Neural crest cell (in vitro differentiated cells): ENCODE results near the gene PXDN. TPM values are rescaled to one million over a fixed set of nuclear protein-coding genes. Genes with fewer than 3 reads are reported as not detected.
A peak's percentile ranks its signal among the peaks of the same experiment; 100 is the strongest.

Experiments
- DNase-seq: peaks from one replicate; pipeline ENCODE4 v3.0.0; 2021; ENCODE audit warnings: low read depth, mixed read lengths, low spot score
- H3K27ac Mint-ChIP-seq: one replicate; pipeline ENCODE4 v1.8.0; 2021; ENCODE audit warnings: mild to moderate bottlenecking, mixed read lengths; ENCODE audit not compliant: unreplicated experiment
- H3K27me3 Mint-ChIP-seq: 2 replicates; pipeline ENCODE4 v1.8.0; 2021; ENCODE audit warnings: low read depth, mild to moderate bottlenecking, mixed read lengths
- H3K36me3 Mint-ChIP-seq: 2 replicates; pipeline ENCODE4 v1.8.0; 2021; ENCODE audit warnings: low read depth, mild to moderate bottlenecking, mixed read lengths
- H3K4me1 Mint-ChIP-seq: 2 replicates; pipeline ENCODE4 v1.8.0; 2021; ENCODE audit warnings: mixed read lengths
- H3K4me3 Mint-ChIP-seq: one replicate; pipeline ENCODE4 v1.8.0; 2021; ENCODE audit warnings: mild to moderate bottlenecking, mixed read lengths
- H3K9me3 Mint-ChIP-seq: 2 replicates; pipeline ENCODE4 v1.8.0; 2021; ENCODE audit warnings: mixed read lengths
- total RNA-seq: library from RNA; stranded (reverse); gene quantifications from 2 replicates; pipeline ENCODE4 v1.2.1, GENCODE V29; 2021
- TF ChIP-seq, protein P1 (sequence below): fragments of 200-600 bp; sonication (generic); conservative IDR thresholded peaks from 2 replicates; pipeline ENCODE4 v1.5.0; 2021; ENCODE audit warnings: antibody characterized with exemption, mild to moderate bottlenecking

Gene PXDN
- total RNA-seq, 1 donor from 2014 or later: 218 TPM

DNA sequence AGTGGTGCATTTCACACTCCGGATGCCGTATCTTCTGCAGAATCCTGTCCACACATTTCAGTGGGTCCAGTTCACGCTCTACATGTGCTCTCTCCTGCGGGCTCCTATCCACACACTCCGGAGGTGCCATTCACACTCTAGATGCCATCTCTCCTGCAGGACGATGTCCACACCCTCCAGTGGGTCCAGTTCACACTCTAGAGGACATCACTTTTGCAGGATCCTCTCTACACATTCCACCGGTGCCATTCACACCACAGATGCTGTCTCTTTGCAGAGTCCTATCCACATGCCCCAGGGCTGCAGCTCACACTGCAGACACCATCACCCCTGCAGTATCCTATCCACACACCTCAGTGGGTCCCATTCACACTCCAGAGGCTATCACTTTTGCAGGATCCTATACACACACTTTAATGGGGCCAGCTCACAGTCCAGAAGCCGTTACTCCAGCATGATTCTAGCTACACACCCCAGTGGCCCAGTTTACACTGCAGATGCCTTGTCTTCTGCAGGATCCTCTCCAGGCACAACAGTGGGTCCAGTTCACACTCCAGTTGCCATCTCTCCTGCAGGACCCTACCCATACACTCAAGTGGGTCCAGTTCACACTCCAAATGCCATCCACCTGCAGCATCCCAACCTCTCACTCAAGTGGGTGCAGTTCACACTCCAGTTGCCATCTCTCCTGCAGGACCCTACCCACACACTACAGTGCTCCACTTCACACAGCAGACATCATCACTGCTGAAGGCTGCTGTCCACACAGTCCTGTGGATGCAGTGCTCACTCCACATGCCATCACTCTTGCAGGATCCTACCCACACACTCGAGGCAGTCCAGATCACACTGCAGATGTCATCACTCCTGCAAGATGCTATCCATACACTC is 2.1 kb upstream of the PXDN start:
- no peaks in the 10 kb centered on the region for H3K9me3 Mint-ChIP-seq
- H3K4me1 Mint-ChIP-seq: peaks cover 33% of the 10 kb centered on the region
- H3K36me3 Mint-ChIP-seq: peaks cover 12% of the 10 kb centered on the region
- no peak overlapping the region for H3K27ac Mint-ChIP-seq
- TF ChIP-seq, protein P1, sequence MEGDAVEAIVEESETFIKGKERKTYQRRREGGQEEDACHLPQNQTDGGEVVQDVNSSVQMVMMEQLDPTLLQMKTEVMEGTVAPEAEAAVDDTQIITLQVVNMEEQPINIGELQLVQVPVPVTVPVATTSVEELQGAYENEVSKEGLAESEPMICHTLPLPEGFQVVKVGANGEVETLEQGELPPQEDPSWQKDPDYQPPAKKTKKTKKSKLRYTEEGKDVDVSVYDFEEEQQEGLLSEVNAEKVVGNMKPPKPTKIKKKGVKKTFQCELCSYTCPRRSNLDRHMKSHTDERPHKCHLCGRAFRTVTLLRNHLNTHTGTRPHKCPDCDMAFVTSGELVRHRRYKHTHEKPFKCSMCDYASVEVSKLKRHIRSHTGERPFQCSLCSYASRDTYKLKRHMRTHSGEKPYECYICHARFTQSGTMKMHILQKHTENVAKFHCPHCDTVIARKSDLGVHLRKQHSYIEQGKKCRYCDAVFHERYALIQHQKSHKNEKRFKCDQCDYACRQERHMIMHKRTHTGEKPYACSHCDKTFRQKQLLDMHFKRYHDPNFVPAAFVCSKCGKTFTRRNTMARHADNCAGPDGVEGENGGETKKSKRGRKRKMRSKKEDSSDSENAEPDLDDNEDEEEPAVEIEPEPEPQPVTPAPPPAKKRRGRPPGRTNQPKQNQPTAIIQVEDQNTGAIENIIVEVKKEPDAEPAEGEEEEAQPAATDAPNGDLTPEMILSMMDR: no peak
- H3K27me3 Mint-ChIP-seq: peaks cover 16% of the 10 kb centered on the region
- no peak for DNase-seq
- peak overlapping the region; percentile 83 for H3K4me3 Mint-ChIP-seq

DNA sequence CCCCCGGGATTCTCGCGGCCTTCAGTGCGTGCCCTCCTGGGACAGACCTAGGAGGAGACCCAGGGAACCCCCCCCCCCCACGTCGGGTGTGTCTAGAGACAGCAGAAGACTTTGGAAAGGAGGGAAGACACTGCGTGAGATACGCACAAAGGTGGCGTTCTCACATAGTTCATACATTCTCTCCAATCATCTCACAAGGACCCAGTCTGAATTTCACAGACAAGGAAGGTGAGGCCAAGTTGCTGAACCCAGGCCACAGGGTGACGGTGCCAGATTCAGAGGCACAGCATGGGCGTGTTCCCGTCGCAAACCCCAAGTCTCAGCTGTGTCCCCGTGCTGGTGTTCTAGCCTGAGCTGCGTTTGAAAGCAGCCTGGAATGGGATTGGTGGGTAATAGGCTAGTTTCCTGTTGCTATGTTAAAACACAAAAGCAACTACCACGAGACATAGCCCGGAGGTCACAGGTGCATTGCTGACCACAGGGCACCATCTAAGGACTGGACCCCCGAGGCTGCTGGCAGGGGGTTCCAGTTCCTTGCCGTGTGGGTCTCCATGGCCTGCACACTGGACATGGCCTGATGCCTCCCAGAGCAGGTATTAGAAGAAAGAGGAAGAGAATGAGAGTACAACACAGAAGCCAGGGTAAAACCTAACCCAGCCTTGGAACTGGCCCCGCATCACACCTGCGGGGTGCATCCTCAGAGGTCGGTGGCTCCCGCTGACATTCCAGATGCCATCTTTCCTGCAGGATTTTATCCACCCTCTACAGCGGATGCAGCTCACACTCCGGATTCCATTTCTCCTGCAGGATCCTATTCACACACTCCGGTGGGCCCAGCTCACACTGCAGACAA is 1.1 kb upstream of the PXDN start:
- Mint-ChIP-seq H3K36me3 (peaks cover 12% of the 10 kb centered on the region), H3K27me3 (peaks cover 12% of the 10 kb centered on the region), H3K4me1 (peaks cover 35% of the 10 kb centered on the region), H3K4me3 (peak overlapping the region; percentile 89), H3K27ac (no peak overlapping the region), H3K9me3 (no peaks in the 10 kb centered on the region)
- no peak for DNase-seq
- TF ChIP-seq, protein P1: no peak

DNA sequence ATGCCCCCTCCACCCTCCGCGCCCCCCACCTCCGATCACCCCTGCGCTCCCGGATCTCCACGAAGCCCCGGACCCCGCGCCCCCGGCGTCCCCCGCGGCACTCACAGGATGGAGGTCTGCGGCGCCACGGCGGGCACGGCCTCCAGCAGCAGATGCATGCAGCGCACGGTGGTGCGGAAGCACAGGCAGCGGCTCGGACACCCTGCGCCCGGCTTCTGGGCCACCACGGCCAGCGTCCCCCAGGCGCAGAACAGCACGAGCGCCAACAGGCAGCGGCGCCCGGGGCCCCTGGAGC is 217 bp downstream of the PXDN start:
- Mint-ChIP-seq H3K4me1 (peaks cover 41% of the 10 kb centered on the region), H3K4me3 (peak overlapping the region; percentile 84), H3K27ac (no peak overlapping the region), H3K36me3 (peaks cover 16% of the 10 kb centered on the region), H3K9me3 (no peaks in the 10 kb centered on the region), H3K27me3 (peaks cover 12% of the 10 kb centered on the region)
- DNase-seq: peak; percentile 57
- TF ChIP-seq, protein P1: no peak

DNA sequence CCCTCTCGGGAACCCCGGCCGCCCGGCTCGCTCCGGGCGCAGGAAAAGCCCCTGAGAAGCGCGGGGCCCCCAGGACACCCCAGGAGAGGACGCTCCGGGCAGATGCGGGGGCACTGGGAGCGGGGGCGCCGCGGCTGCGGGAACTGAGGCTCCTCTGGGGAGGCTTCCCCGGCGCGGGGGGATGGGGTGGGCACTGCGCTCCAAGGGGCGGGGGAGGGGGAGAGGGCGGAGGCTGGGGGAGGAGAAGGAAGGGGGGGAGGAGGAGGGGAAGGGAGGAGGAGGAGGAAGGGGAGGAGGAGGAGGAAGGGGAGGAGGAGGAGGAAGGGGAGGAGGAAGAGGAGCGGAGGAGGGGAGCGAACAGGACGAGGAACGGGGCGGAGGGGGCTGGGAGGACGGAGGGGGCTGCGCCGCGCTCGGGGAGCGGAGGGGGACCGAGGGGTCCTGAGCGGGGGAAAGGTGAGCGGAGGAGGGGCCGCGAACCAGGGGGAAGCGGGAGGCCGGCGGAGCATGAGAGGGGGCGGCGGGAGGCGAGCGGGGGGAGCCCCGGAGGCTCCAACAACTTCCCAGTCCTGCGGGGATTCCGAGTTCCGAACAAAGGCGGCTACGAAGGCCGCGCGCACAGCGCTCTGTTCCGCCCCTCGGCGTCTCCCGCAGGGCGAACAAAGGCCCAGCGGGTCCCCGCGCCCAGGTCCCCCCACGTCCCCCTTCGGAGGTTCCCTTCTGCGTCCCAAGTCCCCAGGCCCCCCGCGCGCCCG is 742 bp downstream of the PXDN start:
- Mint-ChIP-seq H3K9me3 (no peaks in the 10 kb centered on the region), H3K27ac (peak overlapping the region; percentile 92)
- TF ChIP-seq, protein P1: no peak

DNA sequence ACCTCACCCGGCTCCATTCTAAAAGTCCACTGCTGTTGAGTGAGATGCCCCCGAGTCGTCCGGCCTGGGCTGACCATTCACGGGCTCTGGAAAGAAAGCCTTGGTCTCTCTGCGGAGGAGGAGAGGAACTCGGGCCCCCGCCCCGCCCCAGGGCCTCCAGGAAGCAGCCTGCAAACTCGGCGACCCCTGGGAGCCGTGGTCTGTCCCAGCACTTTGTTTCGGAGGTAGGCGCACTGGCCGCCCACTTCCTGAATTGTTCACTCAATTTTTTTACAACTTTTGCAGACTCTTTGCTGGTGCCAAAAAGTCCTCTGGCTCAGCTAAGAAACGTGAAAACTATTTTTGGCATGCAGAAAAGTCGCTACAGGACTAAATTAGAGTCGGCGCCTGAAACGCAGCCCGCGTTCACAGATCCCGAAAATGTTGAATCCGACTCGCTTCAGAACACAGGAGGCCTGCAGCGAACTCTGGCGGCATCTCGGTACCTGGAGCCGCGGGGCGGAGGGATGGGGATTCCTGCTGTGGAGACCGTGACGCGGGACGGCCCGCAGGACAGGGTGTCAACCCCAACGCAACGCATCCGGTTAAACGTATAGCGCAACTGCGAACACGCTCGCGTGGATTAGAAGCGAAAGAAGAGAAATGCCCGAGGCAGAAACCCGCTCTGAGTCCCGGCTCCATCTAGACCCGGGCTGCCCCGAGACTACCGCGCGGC is 1.5 kb downstream of the PXDN start:
- H3K27me3 Mint-ChIP-seq: peaks cover 10% of the 10 kb centered on the region
- peaks cover 44% of the 10 kb centered on the region for H3K4me1 Mint-ChIP-seq
- TF ChIP-seq, protein P1: peak; percentile 50
- peak overlapping the region; percentile 99 for H3K4me3 Mint-ChIP-seq
- peaks cover 19% of the 10 kb centered on the region for H3K36me3 Mint-ChIP-seq
- DNase-seq: peak; percentile 60
- H3K27ac Mint-ChIP-seq: peak overlapping the region; percentile 99
- H3K9me3 Mint-ChIP-seq: no peaks in the 10 kb centered on the region

More for the DNA sequence above, 742 bp downstream of the PXDN start:
- Mint-ChIP-seq H3K4me3 (peak overlapping the region; percentile 99), H3K4me1 (peaks cover 41% of the 10 kb centered on the region), H3K27me3 (peaks cover 10% of the 10 kb centered on the region), H3K36me3 (peaks cover 19% of the 10 kb centered on the region)
- DNase-seq: peak; percentile 58
